ENCODE results near the gene TMCC1.
A peak's percentile ranks its signal among the peaks of the same experiment; 100 is the strongest.
"Not testable (repeated sequence)": the region's sequence is repeated elsewhere in the genome, so short reads cannot be mapped to it uniquely, and the experiment has no call there.

Gene TMCC1

DNA sequence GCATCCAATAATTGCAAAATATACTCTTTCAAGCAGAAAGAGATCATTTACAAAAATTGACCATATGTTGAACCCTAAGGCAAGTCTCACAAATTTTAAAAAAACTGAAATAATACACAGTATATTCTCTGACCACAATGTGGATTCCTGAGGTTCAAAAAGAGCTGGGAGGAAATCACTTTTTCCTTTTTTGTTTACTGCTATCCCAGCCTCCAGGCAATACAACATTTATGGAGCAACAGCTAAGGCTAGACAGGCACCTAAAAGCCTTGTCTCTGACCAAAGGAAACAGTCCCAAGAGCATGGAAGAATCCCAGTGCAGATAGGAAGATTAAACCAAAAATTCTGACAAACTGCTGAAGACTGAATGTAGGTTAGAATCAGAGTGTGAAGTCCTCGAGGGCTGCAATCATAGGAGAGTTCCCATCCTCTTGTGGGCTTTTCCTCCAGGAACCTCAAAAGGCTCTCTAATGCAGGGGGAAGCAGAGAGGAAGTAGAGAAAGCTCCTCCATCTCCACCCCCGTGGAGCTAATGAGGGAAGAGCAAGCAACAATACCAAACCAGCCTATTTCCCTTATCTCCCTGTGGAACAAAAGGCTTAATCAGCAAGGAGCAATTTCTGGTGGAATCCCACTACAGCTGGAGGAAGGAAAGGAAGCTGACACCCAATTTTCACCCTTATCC is 57.0 kb downstream of the TMCC1 start:
- peaks cover 0 to 34% (median 8%) of the 10 kb centered on the region in 10 experiments; a peak in 9 of 20 replicates for H3K4me1 ChIP-seq
- no peak overlapping the region for H3K27ac ChIP-seq
- TF ChIP-seq Cebpa-rat (IDR thresholded peaks at IDR 0.05), result no peak
- peaks cover 0 to 18% (median 3%) of the 10 kb centered on the region in 11 experiments; a peak in 4 of 22 replicates for H4K20me1 ChIP-seq
- peaks cover under 1 to 12% (median 10%) of the 10 kb centered on the region in 11 experiments; a peak in 15 of 22 replicates for H3K9me3 ChIP-seq (replicated peaks in 1 of 11)
- no peak overlapping the region for H3K4me3 ChIP-seq
- peak overlapping the region in 4 of 11 experiments; percentile 18 to 65 (median 44); a peak in 6 of 22 replicates for H3K4me2 ChIP-seq
- no peaks in the 10 kb centered on the region for H3K27me3 ChIP-seq
- peaks cover 0 to 21% (median 8%) of the 10 kb centered on the region in 11 experiments; a peak in 11 of 22 replicates for H3K36me3 ChIP-seq
- H3K9ac ChIP-seq, result no peak overlapping the region

DNA sequence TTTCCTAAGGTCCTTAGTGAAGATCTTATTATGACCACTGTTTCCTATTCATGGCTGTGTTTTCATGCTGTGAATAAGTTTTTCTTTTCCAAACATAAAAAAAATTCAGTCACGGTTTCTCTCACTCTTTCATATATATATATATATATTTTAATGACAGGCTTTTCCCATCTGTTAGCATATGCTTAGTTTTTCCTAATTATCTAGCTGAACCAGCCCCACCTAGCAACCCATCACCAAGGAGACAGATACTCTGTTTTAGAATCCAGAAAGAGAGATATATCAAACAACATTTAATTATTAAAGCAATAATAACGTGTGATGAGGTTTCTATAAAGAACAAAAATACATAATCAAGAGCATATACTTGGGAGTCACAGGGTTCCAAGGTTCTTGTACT is 58.3 kb downstream of the TMCC1 start:
- Histone ChIP-seq H3K27me3 (no peaks in the 10 kb centered on the region), H3K9me3 (replicated peaks in 1 of 11) (0 out of 22 replicates have a peak, but pooled peaks cover 0 to 6% (median 0%) of the 10 kb centered on the region in 11 experiments), H3K9ac (no peak overlapping the region), H3K4me3 (no peak overlapping the region), H3K27ac (no peak overlapping the region), H4K20me1 (peaks cover 0 to 18% (median 5%) of the 10 kb centered on the region in 11 experiments; a peak in 4 of 22 replicates), H3K4me1 (peaks cover 0 to 41% (median 8%) of the 10 kb centered on the region in 10 experiments; a peak in 9 of 20 replicates), H3K4me2 (no peak overlapping the region), H3K36me3 (peaks cover 0 to 14% (median 0%) of the 10 kb centered on the region in 11 experiments; a peak in 2 of 22 replicates)
- no peak for TF ChIP-seq Cebpa-rat (IDR thresholded peaks at IDR 0.05)

DNA sequence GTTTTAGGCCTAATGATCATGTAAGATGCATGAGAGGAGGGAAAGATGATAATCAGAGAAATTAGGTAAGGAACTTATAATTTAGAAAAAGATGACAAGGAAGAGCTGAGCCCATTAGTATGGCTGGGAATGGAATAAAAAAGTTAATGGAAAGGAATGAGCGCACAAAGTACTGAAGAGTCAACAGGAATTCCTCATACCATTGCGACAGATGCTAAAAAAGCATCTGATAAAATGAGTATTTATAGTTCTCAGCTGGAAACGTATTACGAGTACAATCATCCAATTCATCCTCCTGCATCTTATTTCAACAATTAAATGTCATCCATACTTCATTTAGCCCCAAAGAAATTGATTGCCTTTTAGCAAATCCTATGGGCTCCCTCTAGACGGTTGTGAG is 58.9 kb downstream of the TMCC1 start:
- Histone ChIP-seq H3K4me2 (no peak overlapping the region), H4K20me1 (peaks cover 0 to 18% (median 5%) of the 10 kb centered on the region in 11 experiments; a peak in 4 of 22 replicates), H3K36me3 (peaks cover 0 to 14% (median 0%) of the 10 kb centered on the region in 11 experiments; a peak in 2 of 22 replicates), H3K9ac (no peak overlapping the region), H3K4me1 (peaks cover 0 to 47% (median 8%) of the 10 kb centered on the region in 10 experiments; a peak in 9 of 20 replicates), H3K27me3 (no peaks in the 10 kb centered on the region), H3K27ac (no peak overlapping the region), H3K4me3 (no peak overlapping the region), H3K9me3 (replicated peaks in 1 of 11) (0 out of 22 replicates have a peak, but pooled peaks cover 0 to 6% (median 0%) of the 10 kb centered on the region in 11 experiments)
- no peak for TF ChIP-seq Cebpa-rat (IDR thresholded peaks at IDR 0.05)

DNA sequence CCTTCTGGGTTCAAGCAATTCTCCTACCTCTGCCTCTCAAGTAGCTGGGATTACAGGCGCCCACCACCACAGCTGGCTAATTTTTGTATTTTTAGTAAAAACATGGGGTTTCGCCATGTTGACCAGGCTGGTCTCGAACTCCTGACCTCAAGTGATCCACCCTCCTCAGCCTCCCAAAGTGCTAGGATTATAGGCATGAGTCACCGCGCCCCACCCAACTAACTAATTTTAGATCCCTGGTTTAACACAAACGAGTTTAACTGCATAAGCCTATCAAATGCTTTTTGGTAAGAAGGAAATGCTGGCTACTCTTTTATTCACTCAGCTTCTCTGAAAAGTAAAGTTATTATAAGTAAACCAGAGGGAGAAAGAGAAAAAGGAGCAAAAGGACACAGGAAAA is 61.6 kb downstream of the TMCC1 start:
- not testable (repeated sequence) for H3K36me3 ChIP-seq; H3K27me3 ChIP-seq; H3K4me3 ChIP-seq; H3K9me3 ChIP-seq (replicated peaks in 1 of 11)
- Histone ChIP-seq H3K27ac (peak overlapping the region in 2 of 11 experiments; percentile 19 to 26; a peak in 1 of 22 replicates), H3K4me2 (peak overlapping the region in 5 of 11 experiments; percentile 45 to 71 (median 55); a peak in 10 of 22 replicates), H3K4me1 (peaks cover 8 to 57% (median 17%) of the 10 kb centered on the region in 10 experiments), H3K9ac (peak overlapping the region in 4 of 11 experiments; percentile 6 to 32 (median 16); a peak in 1 of 22 replicates), H4K20me1 (peaks cover 0 to 14% (median 4%) of the 10 kb centered on the region in 11 experiments; a peak in 4 of 22 replicates)

DNA sequence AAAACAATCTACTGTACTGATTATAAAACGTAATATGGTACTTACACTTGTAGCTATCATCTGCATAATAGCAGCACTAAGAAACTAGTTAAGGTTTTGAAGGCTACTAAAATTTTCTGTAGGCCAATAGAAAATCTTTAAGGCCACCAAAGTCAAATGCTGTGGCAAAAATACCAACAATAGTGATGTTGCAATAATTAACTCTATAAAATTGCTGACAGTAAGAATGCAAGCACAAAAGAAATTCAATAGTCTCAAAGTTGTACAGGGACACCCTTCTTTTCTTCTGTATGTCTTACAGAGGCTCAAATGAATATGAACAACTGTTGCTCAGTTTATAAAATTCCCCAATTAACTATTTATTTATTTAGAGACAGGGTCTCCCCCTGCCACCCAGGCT is 62.0 kb downstream of the TMCC1 start:
- Histone ChIP-seq H3K4me3 (no peak overlapping the region), H3K4me2 (peak overlapping the region in 5 of 11 experiments; percentile 45 to 71 (median 55); a peak in 10 of 22 replicates), H3K4me1 (peaks cover 8 to 56% (median 15%) of the 10 kb centered on the region in 10 experiments), H3K36me3 (peaks cover 0 to 4% (median 0%) of the 10 kb centered on the region in 11 experiments; a peak in 2 of 22 replicates), H3K9ac (0 out of 22 replicates have a peak overlapping the region, but pooled peaks of 3 of the 11 experiments have one; percentile 13 to 32 (median 29)), H4K20me1 (peaks cover 0 to 14% (median 0%) of the 10 kb centered on the region in 11 experiments; a peak in 4 of 22 replicates), H3K9me3 (replicated peaks in 1 of 11) (0 out of 22 replicates have a peak, but pooled peaks cover 0 to 2% (median 0%) of the 10 kb centered on the region in 11 experiments), H3K27me3 (no peaks in the 10 kb centered on the region), H3K27ac (peak overlapping the region in 1 of 11 experiments; percentile 19; a peak in 1 of 22 replicates)
- TF ChIP-seq Cebpa-rat (IDR thresholded peaks at IDR 0.05), result 0 out of 22 replicates have a peak, but pooled peaks of 2 of the 11 experiments have one; percentile 15 to 32

DNA sequence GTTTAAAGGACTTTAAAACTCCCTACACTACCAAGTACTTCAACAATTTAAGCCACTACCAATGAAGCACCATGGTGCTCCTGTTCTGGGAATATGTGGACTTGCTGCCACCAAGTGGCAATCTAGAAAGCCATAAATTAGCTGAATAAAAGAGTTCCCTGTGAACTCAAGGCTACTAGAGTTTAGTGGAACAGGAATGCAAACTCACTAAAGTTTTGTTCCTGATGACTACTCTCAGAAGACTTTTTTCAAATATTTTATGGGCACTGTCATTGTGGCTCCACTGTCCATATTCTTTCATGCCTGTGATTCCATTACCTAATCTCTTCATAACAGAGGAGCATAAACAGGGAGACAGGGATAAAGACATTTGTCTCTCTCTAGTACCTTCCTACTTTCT is 63.9 kb downstream of the TMCC1 start:
- no peak for TF ChIP-seq Cebpa-rat (IDR thresholded peaks at IDR 0.05)
- peaks cover 0 to 15% (median 5%) of the 10 kb centered on the region in 11 experiments; a peak in 7 of 22 replicates for H4K20me1 ChIP-seq
- no peaks in the 10 kb centered on the region for H3K27me3 ChIP-seq
- no peak overlapping the region for H3K4me3 ChIP-seq
- peak overlapping the region in 2 of 11 experiments; percentile 26; a peak in 3 of 22 replicates for H3K4me2 ChIP-seq
- peaks cover 10 to 70% (median 17%) of the 10 kb centered on the region in 10 experiments for H3K4me1 ChIP-seq
- peaks cover 0 to 4% (median 0%) of the 10 kb centered on the region in 11 experiments; a peak in 3 of 22 replicates for H3K36me3 ChIP-seq
- H3K9ac ChIP-seq, result peak overlapping the region in 2 of 11 experiments; percentile 2 to 29; a peak in 2 of 22 replicates
- H3K9me3 ChIP-seq (replicated peaks in 1 of 11), result no peaks in the 10 kb centered on the region
- H3K27ac ChIP-seq, result peak overlapping the region in 1 of 11 experiments; percentile 32; a peak in 2 of 22 replicates

DNA sequence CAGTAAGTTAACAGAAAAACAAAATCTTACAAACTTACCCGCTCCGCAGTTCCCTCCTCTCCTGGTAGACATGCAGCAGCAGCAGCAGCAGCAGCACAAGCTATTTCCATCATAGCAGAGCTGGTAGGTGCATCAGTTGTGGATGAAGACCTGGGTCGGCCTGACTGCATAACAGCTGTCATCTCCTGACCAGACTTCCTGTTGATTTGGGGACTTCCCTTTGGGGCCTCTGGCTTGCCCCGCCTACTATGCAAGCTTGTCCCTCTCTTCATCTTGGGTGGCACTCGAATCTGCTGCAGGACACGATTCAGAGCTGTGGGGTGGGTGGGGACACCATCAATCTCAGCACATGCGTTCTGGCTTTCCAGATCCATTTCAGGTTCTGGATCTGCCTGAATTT is 65.7 kb downstream of the TMCC1 start:
- Histone ChIP-seq H3K9ac (peak overlapping the region in 2 of 11 experiments; percentile 12 to 30; a peak in 3 of 22 replicates), H3K4me3 (peak overlapping the region in 2 of 10 experiments; percentile 40 to 42; a peak in 2 of 20 replicates), H3K27me3 (no peaks in the 10 kb centered on the region), H3K36me3 (peaks cover 0 to 6% (median 0%) of the 10 kb centered on the region in 11 experiments; a peak in 4 of 22 replicates), H4K20me1 (peaks cover 0 to 23% (median 0%) of the 10 kb centered on the region in 11 experiments; a peak in 6 of 22 replicates), H3K9me3 (replicated peaks in 1 of 11) (no peaks in the 10 kb centered on the region), H3K4me2 (peak overlapping the region; percentile 35 to 88 (median 58); a peak in 21 of 22 replicates), H3K27ac (no peak overlapping the region; a peak in 1 of 22 replicates), H3K4me1 (peaks cover 22 to 88% (median 30%) of the 10 kb centered on the region in 10 experiments)
- no peak for TF ChIP-seq Cebpa-rat (IDR thresholded peaks at IDR 0.05)

DNA sequence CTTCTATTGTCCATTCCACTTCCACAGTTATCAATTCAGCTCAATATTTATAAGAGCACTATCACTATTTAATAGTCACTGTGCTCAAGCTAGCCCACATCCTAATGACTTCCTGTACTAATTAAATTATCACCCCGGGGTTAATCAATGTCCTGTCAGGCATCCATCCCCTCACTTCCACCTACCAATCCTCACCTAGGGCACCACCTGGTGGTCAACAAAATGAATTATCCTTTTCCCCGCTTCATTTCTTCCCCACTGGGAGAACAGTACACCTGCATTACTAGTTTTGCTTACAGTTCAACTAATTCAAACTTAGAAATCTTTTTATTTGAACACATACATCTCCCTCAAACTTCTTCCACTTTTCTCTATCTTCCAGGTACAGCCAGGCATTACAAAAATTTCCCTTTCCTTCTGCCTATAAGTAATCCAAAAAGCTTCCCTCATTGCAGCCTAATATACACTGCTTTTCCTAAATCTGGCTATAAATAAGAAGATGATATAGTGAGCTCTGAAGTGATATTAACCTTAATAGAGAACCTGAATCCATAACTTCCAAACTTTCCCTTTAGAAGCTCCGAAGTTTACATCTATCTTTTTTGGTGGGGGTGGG is 68.5 kb downstream of the TMCC1 start:
- peak overlapping the region in 2 of 11 experiments; percentile 87 to 88; a peak in 3 of 22 replicates for H3K4me2 ChIP-seq
- no peak overlapping the region for H3K4me3 ChIP-seq
- peaks cover 0 to 23% (median 0%) of the 10 kb centered on the region in 11 experiments; a peak in 6 of 22 replicates for H4K20me1 ChIP-seq
- H3K9me3 ChIP-seq (replicated peaks in 1 of 11), result no peaks in the 10 kb centered on the region
- H3K4me1 ChIP-seq, result peaks cover 27 to 95% (median 35%) of the 10 kb centered on the region in 10 experiments
- no peak overlapping the region; a peak in 1 of 22 replicates for H3K27ac ChIP-seq
- no peak for TF ChIP-seq Cebpa-rat (IDR thresholded peaks at IDR 0.05)
- H3K27me3 ChIP-seq, result no peaks in the 10 kb centered on the region
- peaks cover 0 to 21% (median 3%) of the 10 kb centered on the region in 11 experiments; a peak in 10 of 22 replicates for H3K36me3 ChIP-seq
- no peak overlapping the region for H3K9ac ChIP-seq

Measured in BLaER1 treated with 17β-estradiol and CSF1 and Interleukin-3, amounts not matched to agents 10 nM and 100 nM (cell line).